22Rv1 (cell line): ENCODE measurements around the gene ANKS1B.

Source experiments
- CTCF ChIP-seq: fragments of 450-650 bp; IDR thresholded peaks from 2 replicates; pipeline ENCODE4 v1.5.1; 2017; ENCODE audit warnings: mild to moderate bottlenecking
- ZFX ChIP-seq: fragments of 450-650 bp; IDR thresholded peaks from 2 replicates; pipeline ENCODE4 v1.6.1; 2017; ENCODE audit warnings: antibody characterized with exemption, borderline replicate concordance

- TF ChIP-seq CTCF: peak; percentile 70
- no peak for TF ChIP-seq ZFX
Observed at GRCh38 chr12:98939350-98939749, 1045.4 kb downstream of the ANKS1B start.
